A673 (cell line): ENCODE results near the gene FNDC10. TPM values are rescaled to one million over a fixed set of nuclear protein-coding genes. Genes with fewer than 3 reads are reported as not detected.

Source experiments
- BruUV-seq: library from RNA; stranded (reverse); fragments of 400-500 nt; replicated peaks from 2 replicates; lab custom pipeline; 2021; lab: Mats Ljungman, UMichigan
- CTCF ChIA-PET: fragments of 300-600 bp; sonication (Branson Sonifier 250); formaldehyde crosslinking; loops from one replicate; lab custom pipeline; 2022; ENCODE audit warnings: antibody characterized with exemption; lab: Charles Lee
- POLR2A ChIA-PET: fragments of 300-600 bp; sonication (Branson Sonifier 250); formaldehyde crosslinking; loops from one replicate; lab custom pipeline; 2022; ENCODE audit warnings: antibody characterized with exemption; ENCODE audit not compliant: low non-redundant PET; lab: Charles Lee
- DNase-seq: peaks from one replicate; pipeline ENCODE4 v3.0.0-alpha.2; 2015; ENCODE audit warnings: low spot score
- H3K27ac ChIP-seq: fragments of 200-600 bp; sonication (generic); 2 replicates; pipeline ENCODE4 v1.5.1; 2016; ENCODE audit warnings: mixed run types, low read depth, mild to moderate bottlenecking, mixed read lengths, antibody characterized with exemption, low read length; ENCODE audit not compliant: poor library complexity, severe bottlenecking
- H3K27me3 ChIP-seq: fragments of 200-600 bp; sonication (generic); replicated peaks from 2 replicates; pipeline ENCODE4 v1.6.1; 2017; ENCODE audit warnings: mixed run types, low read depth, mild to moderate bottlenecking, mixed read lengths, antibody characterized with exemption, low read length; ENCODE audit not compliant: insufficient read depth, poor library complexity
- H3K36me3 ChIP-seq: fragments of 200-600 bp; sonication (generic); 2 replicates; pipeline ENCODE4 v1.6.1; 2016; ENCODE audit warnings: mixed run types, mild to moderate bottlenecking, mixed read lengths, antibody characterized with exemption, low read length; ENCODE audit not compliant: insufficient read depth, poor library complexity, severe bottlenecking
- H3K4me1 ChIP-seq: fragments of 200-600 bp; sonication (generic); 2 replicates; pipeline ENCODE4 v1.6.1; 2017; ENCODE audit warnings: mixed run types, mild to moderate bottlenecking, mixed read lengths, antibody characterized with exemption, low read length; ENCODE audit not compliant: insufficient read depth, poor library complexity, severe bottlenecking
- H3K4me3 ChIP-seq: fragments of 200-600 bp; sonication (generic); 2 replicates; pipeline ENCODE4 v1.5.1; 2016; ENCODE audit warnings: low read depth, mixed run types, mild to moderate bottlenecking, mixed read lengths, low read length; ENCODE audit not compliant: poor library complexity, severe bottlenecking
- H3K9me3 ChIP-seq: fragments of 200-600 bp; sonication (generic); 2 replicates; pipeline ENCODE4 v1.6.1; 2016; ENCODE audit warnings: mixed run types, low read depth, mild to moderate bottlenecking, mixed read lengths, antibody characterized with exemption, low read length; ENCODE audit not compliant: poor library complexity, severe bottlenecking
- EZH2 ChIP-seq: fragments of 200-600 bp; sonication (generic); IDR thresholded peaks from 2 replicates; pipeline ENCODE4 v1.6.1; 2017; ENCODE audit warnings: borderline replicate concordance, low read depth, mild to moderate bottlenecking, mixed read lengths, antibody characterized with exemption, low read length; ENCODE audit not compliant: poor library complexity, severe bottlenecking
- intact Hi-C: fragments of 100-400 bp; cut with micrococcal nuclease; formaldehyde crosslinking; loops from one replicate; pipeline ENCODE4 v1.10.0; 2022; ENCODE audit not compliant: unreplicated experiment
- total RNA-seq: library from RNA; stranded (reverse); gene quantifications from 2 replicates; pipeline ENCODE4 v1.2.3, GENCODE V29; 2021
- TF ChIP-seq, protein P1 (sequence below): fragments of 300-800, 200-600 bp; sonication (generic); conservative IDR thresholded peaks from 2 replicates; pipeline ENCODE4 v1.5.1; 2017; ENCODE audit warnings: low read depth, mild to moderate bottlenecking, antibody characterized with exemption, low read length, moderate library complexity, mixed read lengths

The FNDC10 gene
- total RNA-seq, 1 experiment from 2014 or later = 1.7 TPM

DNA sequence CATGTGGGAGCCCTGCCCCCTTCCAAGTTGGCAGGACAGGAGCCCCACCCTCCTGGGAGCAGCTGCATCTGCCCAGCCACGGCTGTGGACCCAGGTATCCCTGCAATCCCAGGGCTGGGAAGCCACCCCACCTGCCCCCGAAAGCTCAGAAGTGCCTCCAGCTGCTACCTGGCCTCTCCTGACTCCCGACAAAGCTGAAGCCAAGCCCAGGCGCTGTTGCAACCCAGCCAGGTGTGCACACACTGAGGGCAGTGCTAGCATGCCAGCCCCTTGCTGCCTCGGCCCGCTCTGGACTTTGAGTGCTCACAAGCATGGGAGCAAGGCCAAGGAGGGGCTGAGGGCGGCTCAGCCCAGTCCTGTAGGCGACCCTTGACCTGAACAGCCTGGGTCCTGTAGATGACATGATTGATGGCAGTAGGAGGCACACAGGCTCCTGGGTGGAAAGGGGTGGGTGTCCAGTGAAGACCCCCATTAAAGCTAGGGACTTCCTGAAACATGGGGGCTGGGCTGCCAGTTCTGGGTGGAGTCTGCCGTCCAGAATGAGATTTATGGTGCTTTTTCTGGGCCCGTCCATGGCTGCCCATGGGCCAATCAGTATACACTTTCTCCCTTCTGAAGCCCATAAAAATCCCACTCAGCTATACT, 22.4 kb downstream of the FNDC10 start:
- BruUV-seq = no TSS peak
- Histone ChIP-seq H3K27me3 (peaks cover 23% of the 10 kb centered on the region), H3K4me3 (no peak overlapping the region), H3K9me3 (no peaks in the 10 kb centered on the region), H3K4me1 (peaks cover 13% of the 10 kb centered on the region), H3K36me3 (peaks cover 5% of the 10 kb centered on the region), H3K27ac (no peak overlapping the region)
- POLR2A ChIA-PET = no interaction called here
- intact Hi-C loops = no loop called here
- no peak for DNase-seq
- CTCF ChIA-PET = no interaction called here
- TF ChIP-seq EZH2 = no peak
- TF ChIP-seq, protein P1, sequence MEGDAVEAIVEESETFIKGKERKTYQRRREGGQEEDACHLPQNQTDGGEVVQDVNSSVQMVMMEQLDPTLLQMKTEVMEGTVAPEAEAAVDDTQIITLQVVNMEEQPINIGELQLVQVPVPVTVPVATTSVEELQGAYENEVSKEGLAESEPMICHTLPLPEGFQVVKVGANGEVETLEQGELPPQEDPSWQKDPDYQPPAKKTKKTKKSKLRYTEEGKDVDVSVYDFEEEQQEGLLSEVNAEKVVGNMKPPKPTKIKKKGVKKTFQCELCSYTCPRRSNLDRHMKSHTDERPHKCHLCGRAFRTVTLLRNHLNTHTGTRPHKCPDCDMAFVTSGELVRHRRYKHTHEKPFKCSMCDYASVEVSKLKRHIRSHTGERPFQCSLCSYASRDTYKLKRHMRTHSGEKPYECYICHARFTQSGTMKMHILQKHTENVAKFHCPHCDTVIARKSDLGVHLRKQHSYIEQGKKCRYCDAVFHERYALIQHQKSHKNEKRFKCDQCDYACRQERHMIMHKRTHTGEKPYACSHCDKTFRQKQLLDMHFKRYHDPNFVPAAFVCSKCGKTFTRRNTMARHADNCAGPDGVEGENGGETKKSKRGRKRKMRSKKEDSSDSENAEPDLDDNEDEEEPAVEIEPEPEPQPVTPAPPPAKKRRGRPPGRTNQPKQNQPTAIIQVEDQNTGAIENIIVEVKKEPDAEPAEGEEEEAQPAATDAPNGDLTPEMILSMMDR = no peak

DNA sequence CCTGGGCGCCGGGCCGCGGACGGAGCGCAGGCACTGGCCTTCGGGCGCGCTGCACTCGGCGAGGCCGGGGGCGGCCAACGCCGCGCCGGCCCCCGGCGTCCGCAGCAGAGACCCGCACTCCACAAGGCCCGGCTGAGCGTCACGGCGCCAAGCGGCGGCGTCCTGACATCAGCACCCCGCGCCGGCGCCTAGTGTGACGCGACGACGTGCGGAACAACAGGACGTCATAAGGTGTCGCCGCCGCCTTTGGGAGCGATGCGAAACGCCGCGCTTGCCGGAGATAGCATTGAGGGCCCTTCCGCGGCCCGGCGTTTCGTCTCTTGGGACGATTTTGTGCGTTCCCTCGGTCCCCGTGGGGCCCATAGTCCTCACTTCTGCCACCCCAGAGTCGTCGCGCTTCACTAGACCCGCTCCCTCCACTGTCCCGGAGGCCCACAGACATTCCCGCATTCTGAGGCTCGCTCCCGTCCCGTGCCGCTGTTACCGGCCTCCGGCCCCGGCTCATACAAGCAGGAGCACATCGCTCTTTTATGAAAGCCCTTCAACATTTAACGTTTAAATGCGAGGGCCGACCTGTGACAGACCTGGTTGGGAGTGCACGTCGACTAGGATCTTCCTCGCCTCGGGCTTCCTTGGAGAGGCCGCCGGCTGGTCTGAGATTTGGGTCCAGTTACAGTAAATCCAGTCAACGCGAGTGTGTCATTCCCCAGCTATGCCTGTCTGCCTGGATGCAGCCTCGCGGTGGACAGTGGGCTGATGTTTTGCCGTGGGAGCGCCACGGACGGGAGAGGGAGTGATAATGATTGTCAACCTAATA, 25.0 kb downstream of the FNDC10 start, which contains the start of gene SSU72:
TSS of gene SSU72 (minus strand) at position 143 of the 817 bp plus-strand sequence. CDS start 306 bp downstream, outside the sequence.
- Histone ChIP-seq H3K9me3 (no peaks in the 10 kb centered on the region), H3K27ac (peak within 1 kb of the TSS; percentile 99), H3K36me3 (peaks cover 21% of the 10 kb centered on the region), H3K4me1 (peaks cover 13% of the 10 kb centered on the region), H3K4me3 (peak within 1 kb of the TSS; percentile 100), H3K27me3 (peaks cover 7% of the 10 kb centered on the region)
- BruUV-seq = TSS peak; percentile 92
- ChIA-PET CTCF (no interaction called here), POLR2A (no interaction called here)
- TF ChIP-seq, protein P1 = no peak
- no peak for TF ChIP-seq EZH2
- peak; percentile 95 for DNase-seq
- intact Hi-C loops = no loop called here

DNA sequence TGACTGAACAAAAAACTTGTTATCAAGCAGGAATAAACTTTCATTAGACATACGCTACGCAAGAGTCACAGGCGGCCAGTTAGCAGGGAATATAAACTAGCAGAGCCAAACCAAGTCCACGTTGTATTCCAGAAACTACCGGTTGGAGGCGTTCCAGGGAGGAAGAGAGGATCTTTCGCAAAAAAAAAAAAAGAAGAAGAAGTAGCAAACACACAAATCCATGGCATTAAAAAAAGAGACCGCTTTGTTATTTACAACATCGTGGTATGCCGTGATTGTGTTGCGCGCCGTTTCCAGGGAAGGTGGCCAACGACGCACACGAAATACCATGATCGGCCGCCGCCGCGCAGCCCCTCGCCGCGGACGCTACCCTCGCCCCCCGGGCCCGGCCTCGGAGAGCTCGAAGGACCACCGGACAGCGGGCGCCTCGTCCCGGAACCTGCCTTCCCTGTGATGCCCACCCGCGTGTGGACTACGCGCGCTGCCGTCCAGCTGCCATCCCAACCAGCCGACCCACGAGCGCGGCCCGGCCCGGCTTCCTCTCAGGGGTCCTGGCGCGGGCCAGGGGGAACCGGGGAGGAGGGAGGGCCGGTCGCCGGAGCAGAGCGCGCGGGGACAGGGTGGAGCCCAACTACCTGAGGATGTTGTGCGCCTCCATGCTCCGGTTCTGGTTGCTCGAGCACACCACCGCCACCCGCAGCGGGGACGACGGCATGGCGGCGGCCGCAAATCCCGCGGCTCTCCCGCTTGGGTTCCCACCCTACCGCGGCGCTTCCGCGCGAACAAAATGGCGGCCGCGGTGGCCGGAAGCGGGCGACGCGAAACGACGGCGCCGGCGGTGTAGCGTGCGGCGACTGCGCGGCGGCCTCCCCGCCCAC, 25.9 kb downstream of the FNDC10 start:
- POLR2A ChIA-PET = no interaction called here
- CTCF ChIA-PET = no interaction called here
- intact Hi-C loops = no loop called here

More for the DNA sequence above, 25.9 kb downstream of the FNDC10 start:
- DNase-seq = peak; percentile 83
- no peak for TF ChIP-seq EZH2
- TF ChIP-seq, protein P1 = peak; percentile 42; the same call in 1 of the 2 replicates
- Histone ChIP-seq H3K27ac (peak overlapping the region; percentile 99), H3K9me3 (no peaks in the 10 kb centered on the region), H3K27me3 (peaks cover 7% of the 10 kb centered on the region), H3K4me3 (peak overlapping the region; percentile 100), H3K36me3 (peaks cover 29% of the 10 kb centered on the region), H3K4me1 (peaks cover 13% of the 10 kb centered on the region)
- no TSS peak for BruUV-seq
